Activated CD8-positive, alpha-beta memory T cell treated with anti-CD3 and anti-CD28 coated beads for 4 hours (primary cell): ENCODE data around the gene PUS10.
"Not testable (repeated sequence)": the region's sequence is repeated elsewhere in the genome, so short reads cannot be mapped to it uniquely, and the experiment has no call there.

ENCODE experiments used
- DNase-seq, 2 donors: peaks; one replicate each; pipeline ENCODE4 v3.0.0-alpha.2; 2020; ENCODE audit warnings: low read depth in 2 of 2

PUS10 gene

GRCh38 chr2:61012303-61012702 is 5.8 kb downstream of the PUS10 start:
- DNase-seq: not testable (repeated sequence)

GRCh38 chr2:61011678-61012077 is 6.4 kb downstream of the PUS10 start:
- no peak for DNase-seq

DNA sequence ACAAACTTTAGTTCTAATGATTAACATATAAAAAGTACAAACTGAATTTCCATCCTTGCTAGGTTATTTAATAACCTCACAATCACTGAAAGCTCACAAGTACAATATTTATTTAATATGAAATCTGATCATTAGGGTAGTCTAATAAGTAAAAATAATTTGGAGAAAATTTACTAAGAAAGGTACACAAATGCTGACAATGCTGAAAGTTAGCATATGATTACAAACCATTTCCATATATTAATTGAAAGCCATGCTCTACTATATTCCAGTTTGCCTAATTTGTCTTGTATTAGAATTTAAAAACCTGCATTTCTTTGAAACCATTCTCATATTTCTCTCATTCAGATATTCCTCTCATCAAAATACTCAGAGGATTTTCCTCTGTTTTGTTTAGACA is 8.7 kb downstream of the PUS10 start:
- no peak for DNase-seq

DNA sequence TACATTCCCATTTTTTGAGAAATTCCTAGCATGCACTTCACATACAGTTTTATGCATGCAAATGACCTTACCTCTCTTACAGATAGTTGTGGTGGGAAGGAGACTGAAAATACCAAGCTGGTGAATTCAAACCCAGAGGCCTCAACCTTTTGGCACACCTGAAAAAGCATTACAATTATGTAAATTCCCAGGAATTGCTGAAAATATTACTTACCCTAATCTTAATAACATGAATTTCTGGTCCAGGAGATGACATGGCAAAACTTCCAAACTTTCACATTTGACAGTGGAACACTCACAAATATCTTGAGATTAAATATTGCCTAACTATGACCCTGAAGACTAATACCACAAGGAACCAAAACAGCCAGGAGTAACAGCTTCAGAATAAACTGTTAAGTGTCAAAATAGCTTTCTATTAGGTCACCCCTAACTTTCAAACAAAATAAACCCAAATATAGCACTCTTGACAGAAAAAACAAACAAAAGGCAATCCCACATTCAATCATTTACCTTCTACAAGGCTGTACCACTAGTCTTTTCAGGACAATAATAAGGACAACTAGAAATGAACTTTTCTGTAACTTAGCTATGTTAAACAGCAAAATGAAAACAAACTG is 11.5 kb downstream of the PUS10 start:
- no peak for DNase-seq

GRCh38 chr2:61005736-61006135 is 12.3 kb downstream of the PUS10 start:
- no peak for DNase-seq

DNA sequence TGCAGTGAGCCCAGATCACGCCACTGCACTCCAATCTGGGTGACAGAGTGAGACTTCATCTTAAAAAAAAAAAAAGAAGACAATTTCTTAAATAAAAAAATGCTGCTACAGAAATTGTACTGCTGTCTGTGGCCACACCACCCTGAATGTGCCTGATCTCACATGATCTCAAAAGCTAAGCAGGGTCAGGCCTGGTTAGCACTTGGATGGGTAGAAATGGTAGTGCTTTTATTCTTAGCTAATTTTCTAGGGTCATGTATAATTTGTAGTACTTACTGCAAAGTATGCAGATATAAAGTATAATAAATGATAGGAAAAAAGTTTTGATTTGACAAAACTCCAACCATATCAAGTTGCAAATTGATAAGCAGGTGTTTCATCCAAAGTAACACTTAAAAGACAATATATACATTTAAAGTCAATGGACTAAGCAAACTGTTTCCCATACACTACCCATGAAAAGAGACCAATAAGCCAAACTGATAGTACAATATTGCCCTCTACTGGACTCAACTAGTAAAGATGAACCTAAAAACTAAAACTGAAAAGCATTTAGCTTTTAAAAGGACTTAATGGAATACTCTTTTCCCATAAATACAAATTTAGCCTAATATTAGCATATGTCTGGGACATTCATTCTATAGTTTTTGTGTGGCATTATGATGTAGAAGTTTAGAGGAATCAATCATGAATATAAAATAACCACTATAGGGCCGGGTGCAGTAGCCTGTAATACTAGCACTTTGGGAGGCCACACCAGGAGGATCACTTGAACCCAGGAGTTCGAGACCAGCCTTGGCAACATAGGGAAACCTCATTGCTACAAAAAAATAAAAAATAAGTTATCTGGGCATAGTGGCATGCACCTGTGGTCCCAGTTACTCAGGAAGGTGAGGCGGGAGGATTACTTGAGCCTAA is 19.2 kb downstream of the PUS10 start:
- no peak for DNase-seq

GRCh38 chr2:60994131-60994530 is 23.9 kb downstream of the PUS10 start:
- DNase-seq: no peak

GRCh38 chr2:60992985-60993392 is 25.1 kb downstream of the PUS10 start:
- DNase-seq: no peak

GRCh38 chr2:60991644-60992043 is 26.4 kb downstream of the PUS10 start:
- no peak for DNase-seq

- DNase-seq: no peak
These were observed 28.8 kb downstream of the PUS10 start for GRCh38 chr2:60989259-60989658.

DNA sequence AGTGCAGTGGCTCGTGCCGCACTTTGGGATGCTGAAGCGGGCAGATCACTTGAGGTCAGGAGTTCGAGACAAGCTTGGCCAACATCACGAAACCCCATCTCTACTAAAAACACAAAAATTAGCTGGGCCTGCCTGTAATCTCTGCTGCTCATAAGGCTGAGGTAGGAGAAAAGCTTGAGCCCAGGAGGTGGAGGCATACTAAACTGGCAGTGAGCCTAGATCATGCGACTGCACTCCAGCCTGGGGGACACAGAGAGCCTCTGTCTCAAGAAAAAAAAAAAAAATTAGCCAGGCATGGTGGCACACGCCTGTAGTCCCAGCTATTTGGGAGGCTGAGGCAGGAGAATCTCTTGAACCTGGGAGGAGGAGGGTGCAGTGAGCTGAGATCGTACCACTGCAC is 30.4 kb downstream of the PUS10 start:
- DNase-seq: not testable (repeated sequence)

DNA sequence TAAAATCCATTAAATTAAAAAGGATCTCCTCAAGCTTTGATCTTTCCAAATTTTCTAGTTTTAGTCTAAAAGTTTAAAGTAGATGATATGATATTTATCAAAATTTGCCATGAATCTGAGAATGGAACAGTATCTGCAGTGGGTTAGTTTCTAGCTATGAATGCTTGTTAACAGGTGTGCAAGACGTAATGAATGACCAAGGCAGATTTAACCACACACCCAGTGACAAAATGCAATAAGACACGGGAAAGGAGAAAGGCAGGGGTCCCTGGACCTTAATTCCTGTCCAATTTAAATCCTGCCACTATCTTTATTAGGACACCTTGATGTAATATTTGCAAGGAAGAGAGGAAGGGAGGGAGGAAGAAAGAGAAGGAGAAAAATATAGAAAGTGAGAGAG is 31.0 kb downstream of the PUS10 start:
- no peak for DNase-seq

- no peak for DNase-seq
These were observed 33.3 kb downstream of the PUS10 start for GRCh38 chr2:60984720-60985119.

GRCh38 chr2:60982066-60982465 is 36.0 kb downstream of the PUS10 start:
- DNase-seq: not testable (repeated sequence)

DNA sequence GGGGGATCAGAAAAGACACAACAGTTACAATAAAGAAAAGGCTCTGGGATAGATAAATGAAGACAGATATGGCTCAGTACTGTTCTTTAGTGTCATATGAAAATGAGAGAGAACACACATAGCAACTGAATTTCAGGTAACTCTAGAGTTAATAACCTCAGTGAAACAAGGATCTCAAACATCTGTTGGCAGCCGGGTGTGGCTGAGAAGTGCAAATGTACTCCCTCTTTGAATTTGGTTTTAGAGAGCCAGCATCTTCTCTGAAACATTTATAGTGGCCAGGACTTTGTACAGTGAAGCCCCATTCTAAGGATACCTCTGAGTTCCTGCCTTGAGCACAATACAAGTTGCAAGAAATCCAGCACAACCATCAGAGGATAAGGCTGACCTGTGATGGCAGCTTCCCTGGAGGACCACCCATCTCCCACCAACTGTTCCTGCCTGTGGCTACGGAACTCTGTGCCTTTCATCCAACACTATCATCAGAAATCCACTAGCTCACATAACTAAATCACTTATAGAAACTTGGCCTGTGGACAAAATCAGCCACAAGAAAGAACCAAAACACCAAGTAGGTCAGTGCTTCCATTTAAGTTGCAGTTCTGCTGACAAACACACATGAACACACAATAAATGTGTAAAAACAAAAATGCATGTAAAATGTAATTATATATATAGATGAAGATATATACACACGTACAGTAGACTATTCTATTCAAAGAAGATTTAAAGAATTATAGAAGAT is 37.8 kb downstream of the PUS10 start:
- DNase-seq: no peak

- DNase-seq: no peak
These were observed 38.8 kb downstream of the PUS10 start for GRCh38 chr2:60979231-60979630.

DNA sequence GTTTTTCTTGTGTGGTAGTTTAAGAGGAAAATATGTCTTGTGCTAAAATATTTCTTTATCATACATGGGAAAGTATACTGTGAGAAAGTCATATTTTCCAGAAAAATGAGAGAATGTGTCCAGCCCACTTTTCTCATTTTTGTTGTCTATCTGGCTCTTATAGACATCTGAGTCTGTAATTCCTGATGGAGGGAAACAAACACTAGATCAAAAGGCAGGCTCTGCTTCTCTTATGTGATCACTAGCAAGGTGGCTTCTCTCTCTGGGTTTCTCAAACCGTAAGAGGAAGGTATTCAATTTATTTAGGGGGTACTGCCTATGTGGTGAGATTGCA is 40.5 kb downstream of the PUS10 start:
- DNase-seq: no peak

DNA sequence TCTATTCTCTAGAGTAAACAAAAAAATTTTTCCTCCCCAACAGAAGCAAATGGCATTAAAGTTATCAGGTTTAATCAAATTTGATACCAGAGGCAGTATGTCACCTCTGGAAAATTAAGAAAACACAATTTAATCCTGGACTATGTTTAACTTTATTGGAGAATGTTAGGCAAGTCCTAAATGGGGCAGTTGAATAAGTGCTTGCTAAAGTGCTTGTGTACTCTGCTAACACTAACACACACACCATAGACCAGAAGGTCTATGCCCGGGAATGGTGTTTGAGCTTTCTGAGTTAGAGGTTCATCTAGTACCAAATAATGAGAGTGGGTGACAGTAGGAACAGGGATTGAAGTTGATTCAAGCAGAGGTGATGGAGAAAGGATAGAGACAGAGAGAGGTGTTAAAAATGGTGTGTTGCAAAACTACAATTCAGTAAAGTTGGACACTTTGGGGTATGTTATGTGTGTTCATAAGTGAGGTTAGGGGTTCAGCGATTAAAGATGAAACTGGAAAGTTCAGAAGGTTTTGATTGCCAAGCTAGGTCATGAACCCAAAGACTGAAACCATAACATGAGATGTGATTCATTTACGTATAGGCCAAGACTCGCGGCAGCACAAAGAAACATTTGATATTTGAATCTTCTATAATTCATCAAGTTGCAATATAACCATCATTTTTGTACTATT is 41.0 kb downstream of the PUS10 start:
- DNase-seq: no peak

GRCh38 chr2:60976256-60976850 is 41.7 kb downstream of the PUS10 start:
- DNase-seq: no peak

- DNase-seq: no peak
These were observed 43.4 kb downstream of the PUS10 start for GRCh38 chr2:60974652-60975051.

DNA sequence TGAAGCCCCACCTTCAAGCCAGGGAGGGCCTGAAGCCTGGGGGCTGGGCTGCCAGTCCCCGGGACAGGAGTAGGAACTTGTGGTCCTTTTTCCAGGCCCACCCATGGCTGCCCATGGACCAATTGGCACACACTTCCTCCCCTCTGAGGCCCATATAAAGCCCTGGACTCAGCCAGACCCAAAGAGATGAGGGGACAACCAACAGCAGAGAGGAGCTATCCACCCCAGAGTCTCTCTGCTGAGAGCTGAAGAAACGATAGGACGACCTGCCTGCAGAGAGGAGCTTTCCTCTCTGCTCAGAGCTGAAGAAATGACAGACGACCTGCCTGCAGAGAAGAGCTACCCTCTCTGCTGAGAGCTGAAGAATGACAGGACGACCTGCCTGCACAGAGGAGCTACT is 44.4 kb downstream of the PUS10 start:
- DNase-seq: no peak
